Neural progenitor cell (in vitro differentiated cells): ENCODE data around the gene KCTD14. TPM values are rescaled to one million over a fixed set of nuclear protein-coding genes. Genes with fewer than 3 reads are reported as not detected.
"Not testable (repeated sequence)": the region's sequence is repeated elsewhere in the genome, so short reads cannot be mapped to it uniquely, and the experiment has no call there.

Experiments used
- DNase-seq: peaks from one replicate; pipeline ENCODE4 v3.0.0-alpha.2; 2016; ENCODE audit warnings: low spot score
- H2AFZ ChIP-seq: fragments of 200-600 bp; sonication (generic); replicated peaks from 2 replicates; pipeline ENCODE4 v1.6.1; 2016; ENCODE audit warnings: antibody characterized with exemption
- H3F3A ChIP-seq: fragments of 200-600 bp; sonication (generic); 2 replicates; pipeline ENCODE4 v1.6.1; 2016; ENCODE audit warnings: antibody characterized with exemption, low read depth
- H3K27ac ChIP-seq: fragments of 200-600 bp; sonication (generic); 2 replicates; pipeline ENCODE4 v1.5.1; 2016; ENCODE audit warnings: mild to moderate bottlenecking
- H3K27me3 ChIP-seq: fragments of 200-600 bp; sonication (generic); 2 replicates; pipeline ENCODE4 v1.6.1; 2016; ENCODE audit warnings: mild to moderate bottlenecking, moderate library complexity
- H3K36me3 ChIP-seq: fragments of 200-600 bp; sonication (generic); 2 replicates; pipeline ENCODE4 v1.5.1; 2016
- H3K4me1 ChIP-seq: fragments of 200-600 bp; sonication (generic); 2 replicates; pipeline ENCODE4 v1.6.1; 2016; ENCODE audit warnings: mixed run types
- H3K4me2 ChIP-seq: fragments of 200-600 bp; sonication (generic); 2 replicates; pipeline ENCODE4 v1.6.1; 2016
- H3K4me3 ChIP-seq: fragments of 200-600 bp; sonication (generic); 2 replicates; pipeline ENCODE4 v1.5.1; 2016
- H3K79me2 ChIP-seq: fragments of 200-600 bp; sonication (generic); 2 replicates; pipeline ENCODE4 v1.6.1; 2016; ENCODE audit warnings: low read depth
- H3K9ac ChIP-seq: fragments of 200-600 bp; sonication (generic); 2 replicates; pipeline ENCODE4 v1.6.1; 2016
- H3K9me3 ChIP-seq: fragments of 200-600 bp; sonication (generic); 2 replicates; pipeline ENCODE4 v1.5.1; 2016; ENCODE audit warnings: low read depth
- H4K20me1 ChIP-seq: fragments of 200-600 bp; sonication (generic); 2 replicates; pipeline ENCODE4 v1.6.1; 2016; ENCODE audit warnings: low read depth
- H3K27ac Mint-ChIP-seq: 3 replicates; pipeline ENCODE4 v1.8.0; 2021; ENCODE audit warnings: mixed read lengths
- H3K27me3 Mint-ChIP-seq: 2 replicates; pipeline ENCODE4 v1.8.0; 2022; ENCODE audit warnings: low read depth, mild to moderate bottlenecking, inconsistent platforms, moderate library complexity, mixed read lengths; ENCODE audit not compliant: insufficient read depth
- H3K36me3 Mint-ChIP-seq: 3 replicates; pipeline ENCODE4 v1.8.0; 2021; ENCODE audit warnings: mixed read lengths
- H3K4me1 Mint-ChIP-seq: 3 replicates; pipeline ENCODE4 v1.8.0; 2021; ENCODE audit warnings: mixed read lengths
- H3K4me3 Mint-ChIP-seq: 3 replicates; pipeline ENCODE4 v1.8.0; 2021; ENCODE audit warnings: mild to moderate bottlenecking, moderate library complexity, mixed read lengths
- H3K9me3 Mint-ChIP-seq: 3 replicates; pipeline ENCODE4 v1.8.0; 2020; ENCODE audit warnings: mixed read lengths
- CTCF ChIP-seq: fragments of 200-600 bp; sonication (generic); IDR thresholded peaks from 2 replicates; pipeline ENCODE4 v1.5.1; 2017; ENCODE audit warnings: antibody characterized with exemption, mild to moderate bottlenecking
- EZH2 ChIP-seq: fragments of 200-600 bp; sonication (generic); IDR thresholded peaks from 2 replicates; pipeline ENCODE4 v1.6.1; 2017; ENCODE audit warnings: antibody characterized with exemption, mild to moderate bottlenecking, moderate library complexity
- EZH2phosphoT487 ChIP-seq: fragments of 200-600 bp; sonication (generic); IDR thresholded peaks from 2 replicates; pipeline ENCODE4 v1.6.1; 2017; ENCODE audit warnings: antibody characterized with exemption
- total RNA-seq: library from RNA; depleted of rRNA; stranded (reverse); fragments of >200 nt; gene quantifications from 2 replicates; pipeline ENCODE4 v1.2.3, GENCODE V29; 2015; ENCODE audit warnings: low replicate concordance

KCTD14 gene
- total RNA-seq, 1 donor from 2014 or later, result 5.3 TPM

DNA sequence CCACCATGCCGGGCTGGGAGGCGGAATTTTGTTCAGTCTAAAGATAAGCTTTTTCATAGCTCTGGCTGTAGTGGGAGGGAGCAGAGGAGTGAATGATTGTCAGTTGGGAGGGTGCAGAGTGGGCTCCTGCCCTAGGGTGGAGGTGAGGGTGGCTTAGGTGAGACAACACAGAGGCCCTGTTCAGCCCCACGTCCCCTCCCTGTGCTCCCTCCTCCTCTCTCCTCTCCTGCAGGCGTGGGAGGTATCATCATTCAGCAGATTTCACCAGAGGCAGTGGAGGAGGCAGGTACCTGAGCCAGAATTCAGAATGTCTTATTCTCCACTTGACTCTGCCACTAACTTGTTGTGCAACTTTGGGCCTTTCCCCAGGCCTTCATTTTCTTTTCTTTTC, 38.8 kb upstream of the KCTD14 start:
- Histone ChIP-seq H3K9me3 (no peaks in the 10 kb centered on the region), H3K9ac (no peak overlapping the region), H3K79me2 (no peaks in the 10 kb centered on the region), H3K4me2 (no peak overlapping the region), H3K36me3 (no peaks in the 10 kb centered on the region), H3K27me3 (no peaks in the 10 kb centered on the region), H3F3A (no peaks in the 10 kb centered on the region), H4K20me1 (no peaks in the 10 kb centered on the region), H2AFZ (no peak overlapping the region), H3K4me3 (no peak overlapping the region), H3K27ac (no peak overlapping the region), H3K4me1 (no peaks in the 10 kb centered on the region)
- Mint-ChIP-seq H3K27me3 (peaks cover 7% of the 10 kb centered on the region), H3K4me3 (no peak overlapping the region), H3K9me3 (no peaks in the 10 kb centered on the region), H3K27ac (no peak overlapping the region), H3K36me3 (no peaks in the 10 kb centered on the region), H3K4me1 (no peaks in the 10 kb centered on the region)
- DNase-seq, result no peak
- TF ChIP-seq EZH2phosphoT487 (no peak), EZH2 (no peak), CTCF (no peak)

DNA sequence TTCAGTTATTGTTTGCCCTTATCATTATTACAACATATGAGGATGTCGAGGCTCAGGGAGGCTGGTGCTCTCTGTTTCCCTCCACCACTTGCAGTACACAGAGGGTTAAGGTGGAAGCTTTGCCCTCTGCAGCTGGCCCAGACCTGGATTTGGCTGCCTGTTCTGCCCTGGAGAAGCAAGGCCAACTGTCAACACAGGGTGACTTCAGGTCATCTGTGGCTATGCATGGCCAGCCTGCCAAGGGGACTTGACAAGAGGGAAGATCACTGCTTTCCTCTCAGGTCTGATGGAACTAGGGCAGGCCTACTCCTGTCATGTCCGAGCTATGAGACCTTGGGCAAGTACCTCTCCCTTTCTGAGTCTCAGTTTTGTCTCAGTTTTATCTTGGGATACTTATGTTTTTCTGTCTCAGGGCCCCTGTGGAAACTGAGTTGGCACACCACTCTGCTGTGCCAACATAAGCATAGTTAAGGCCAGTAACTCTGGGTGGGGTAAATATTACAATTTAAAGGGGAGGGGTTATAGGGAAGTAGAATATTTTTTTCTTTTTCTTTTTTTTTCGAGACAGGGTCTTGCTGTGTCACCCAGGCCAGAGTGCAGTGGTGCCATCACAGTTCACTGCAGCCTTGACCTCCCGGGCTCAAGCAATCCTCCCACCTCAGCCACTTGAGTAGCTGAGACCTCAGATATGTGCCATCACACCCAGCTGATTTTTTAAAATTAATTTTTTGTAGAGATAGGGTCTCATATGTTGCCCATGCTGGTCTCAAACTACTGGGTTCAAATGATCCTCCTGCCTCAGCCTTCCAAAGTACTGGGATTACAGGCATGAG, 38.2 kb upstream of the KCTD14 start:
- Mint-ChIP-seq H3K36me3 (no peaks in the 10 kb centered on the region), H3K4me3 (no peak overlapping the region), H3K9me3 (no peaks in the 10 kb centered on the region), H3K27me3 (peaks cover 7% of the 10 kb centered on the region), H3K4me1 (no peaks in the 10 kb centered on the region), H3K27ac (peak overlapping the region; percentile 50)
- Histone ChIP-seq H2AFZ (no peak overlapping the region), H3K79me2 (no peaks in the 10 kb centered on the region), H3K4me3 (no peak overlapping the region), H3F3A (no peaks in the 10 kb centered on the region), H3K27ac (no peak overlapping the region), H3K4me2 (no peak overlapping the region), H3K36me3 (no peaks in the 10 kb centered on the region), H4K20me1 (no peaks in the 10 kb centered on the region), H3K9me3 (no peaks in the 10 kb centered on the region), H3K4me1 (no peaks in the 10 kb centered on the region), H3K9ac (no peak overlapping the region), H3K27me3 (no peaks in the 10 kb centered on the region)
- TF ChIP-seq EZH2 (no peak), CTCF (no peak), EZH2phosphoT487 (no peak)
- DNase-seq, result no peak

- H3K27me3 Mint-ChIP-seq, result peaks cover 8% of the 10 kb centered on the region
- no peak for TF ChIP-seq EZH2
- TF ChIP-seq EZH2phosphoT487, result no peak
- TF ChIP-seq CTCF, result no peak
Measured at GRCh38 chr11:78060533-78060932, 37.5 kb upstream of the KCTD14 start.

DNA sequence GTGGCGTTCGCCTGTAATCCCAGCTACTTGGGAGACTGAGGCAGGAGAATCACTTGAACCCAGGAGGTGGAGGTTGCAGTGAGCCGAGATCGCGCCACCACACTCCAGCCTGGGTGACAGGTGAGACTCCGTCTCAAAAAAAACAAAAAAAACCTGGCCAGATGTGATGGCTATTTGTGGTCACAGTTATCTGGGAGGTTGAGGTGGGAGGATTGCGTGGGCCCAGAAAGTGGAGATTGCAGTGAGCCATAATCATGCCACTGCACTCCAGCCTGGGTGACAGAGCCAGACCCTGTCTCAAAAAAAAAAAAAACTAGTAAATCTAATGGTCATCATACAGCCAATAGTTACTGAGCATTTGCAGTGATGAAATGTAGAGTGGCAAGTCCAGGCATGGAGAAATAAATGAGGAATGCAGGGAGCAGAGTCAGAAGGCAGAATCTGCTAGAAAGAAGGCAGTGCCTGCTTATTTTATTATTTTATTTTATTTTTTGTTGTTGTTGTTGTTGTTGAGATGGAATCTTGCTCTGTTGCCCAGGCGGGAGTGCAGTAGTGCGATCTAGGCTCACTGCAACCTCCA, 36.8 kb upstream of the KCTD14 start:
- H3K27ac Mint-ChIP-seq, H3K9ac ChIP-seq, H3K4me1 ChIP-seq, DNase-seq, H3K36me3 ChIP-seq, H3K4me3 ChIP-seq, H3K4me3 Mint-ChIP-seq, H4K20me1 ChIP-seq, H3K27me3 Mint-ChIP-seq, H3K4me1 Mint-ChIP-seq, H3K27ac ChIP-seq, H3K4me2 ChIP-seq, H3K27me3 ChIP-seq, H2AFZ ChIP-seq, H3K36me3 Mint-ChIP-seq, H3K9me3 ChIP-seq, H3K9me3 Mint-ChIP-seq, H3K79me2 ChIP-seq, H3F3A ChIP-seq: not testable (repeated sequence)

More at GRCh38 chr11:78060533-78060932, 37.5 kb upstream of the KCTD14 start:
- Histone ChIP-seq H2AFZ (no peak overlapping the region), H4K20me1 (no peaks in the 10 kb centered on the region), H3K4me3 (no peak overlapping the region), H3K36me3 (no peaks in the 10 kb centered on the region), H3K4me1 (no peaks in the 10 kb centered on the region), H3K9me3 (no peaks in the 10 kb centered on the region), H3K79me2 (no peaks in the 10 kb centered on the region), H3K4me2 (no peak overlapping the region), H3K27me3 (no peaks in the 10 kb centered on the region), H3K27ac (no peak overlapping the region), H3F3A (no peaks in the 10 kb centered on the region), H3K9ac (no peak overlapping the region)
- Mint-ChIP-seq H3K4me1 (no peaks in the 10 kb centered on the region), H3K36me3 (no peaks in the 10 kb centered on the region), H3K4me3 (no peak overlapping the region), H3K27ac (no peak overlapping the region), H3K9me3 (no peaks in the 10 kb centered on the region)
- no peak for DNase-seq
